ENCODE results near the gene RTN1. TPM values are rescaled to one million over a fixed set of nuclear protein-coding genes. Genes with fewer than 3 reads are reported as not detected.

The RTN1 gene
- total and polyA plus RNA-seq, 9 of the 15 experiments (the other 6 are each of a cell fraction or from before 2014, with no cell fraction given), result 0.03 to 0.09 TPM; not detected in 7

GRCh38 chr14:59585891-59586554 lies 284.6 kb downstream of the RTN1 start:
- TF ChIP-seq MXD1 (CRISPR knock-in tag; IDR thresholded peaks at IDR 0.05; ENCODE audit: borderline replicate concordance, poor library complexity, severe bottlenecking) (no peak), ZNF778 (CRISPR knock-in tag; IDR thresholded peaks at IDR 0.05) (no peak), THAP12 (CRISPR knock-in tag; IDR thresholded peaks at IDR 0.05) (no peak), KDM4B (IDR thresholded peaks at IDR 0.05; ENCODE audit: borderline replicate concordance in 2 of 2, low read depth in 1 of 2) (no peak)
- H2AFZ ChIP-seq (ENCODE audit: low read depth, low read length), result no peak overlapping the region
- FAIRE-seq, result no peak
- no peaks in the 10 kb centered on the region for H3K9me3 ChIP-seq (replicated peaks; ENCODE audit: control insufficient read depth, insufficient read depth, low read depth, low read length)
- H4K20me1 ChIP-seq (replicated peaks; ENCODE audit: control insufficient read depth, insufficient read depth, low read length), result no peaks in the 10 kb centered on the region
- ChIA-PET POLR2A (no interaction called here), CTCF (ENCODE audit: low intra/inter-chr PET ratio) (no interaction called here)
- in situ Hi-C loops (cut with MboI), result no loop called here
- no peak for ATAC-seq
- H3K36me3 ChIP-seq (ENCODE audit: control insufficient read depth, insufficient read depth, low read length), result no peaks in the 10 kb centered on the region
- H3K9ac ChIP-seq (ENCODE audit: insufficient read depth in 1 of 2, low read depth in 2 of 2, low read length in 2 of 2), result no peak overlapping the region
- WGBS (ENCODE audit: insufficient coverage, low coverage, missing lambda C conversion rate), result 12% methylated on average over 9 of the region's 10 CpGs
- no peaks in the 10 kb centered on the region for H3K27me3 ChIP-seq (ENCODE audit: control insufficient read depth in 2 of 2, insufficient read depth in 2 of 2, low read length in 2 of 2)
- intact Hi-C loops (cut with micrococcal nuclease), result no loop called here
- BruUV-seq (replicated peaks), result no TSS peak
- no peak for DNase-seq (ENCODE audit: extremely low read depth in 1 of 4, low spot score in 3 of 4)
- no peak overlapping the region for H3K27ac ChIP-seq (ENCODE audit: extremely low read depth, low read depth, low read length)
- H3K79me2 ChIP-seq (ENCODE audit: control insufficient read depth, insufficient read depth, low read length), result no peaks in the 10 kb centered on the region
- no peaks in the 10 kb centered on the region for H3K9me1 ChIP-seq (ENCODE audit: control insufficient read depth, insufficient read depth, low read length)
- H3K4me3 ChIP-seq, result no peak overlapping the region
- no peaks in the 10 kb centered on the region for H3K4me1 ChIP-seq (replicated peaks in 1 of 2; ENCODE audit: control insufficient read depth in 2 of 2, insufficient read depth in 2 of 2, low read length in 2 of 2)
- H3K4me2 ChIP-seq (ENCODE audit: insufficient read depth, low read length), result no peak overlapping the region

Measured in K562 (cell line).